ENCODE measurements around the gene SPATS2L. TPM values are rescaled to one million over a fixed set of nuclear protein-coding genes. Genes with fewer than 3 reads are reported as not detected.

Gene SPATS2L
- total and polyA plus RNA-seq, 12 donors, result 16.7 to 68.8 (median 43.6) TPM

DNA sequence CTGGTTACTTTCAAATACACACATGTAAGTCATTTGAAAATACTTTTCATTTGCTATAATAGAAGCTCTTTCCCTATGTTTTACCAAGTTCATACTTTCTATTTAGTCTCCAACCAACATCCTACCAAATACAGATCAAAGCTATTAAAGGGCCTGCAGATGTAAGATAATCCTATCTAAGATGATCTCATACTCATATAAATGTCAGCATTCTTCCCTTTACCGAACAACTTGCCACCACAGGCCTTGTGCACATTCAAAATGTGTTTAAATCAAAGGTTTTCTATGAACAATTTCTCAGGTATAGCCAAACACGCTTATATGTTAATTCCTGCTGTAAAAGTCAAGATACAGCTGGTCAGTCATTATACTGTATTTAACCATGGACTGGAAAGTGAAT is 180.0 kb downstream of the SPATS2L start:
- intact Hi-C loops (cut with DNase I), result no loop called here
- no peaks in the 10 kb centered on the region for H3K9me3 ChIP-seq (replicated peaks in 1 of 3)
- H3K4me1 ChIP-seq (replicated peaks in 1 of 2), result no peaks in the 10 kb centered on the region
- 56 to 67% (median 62%) methylated on average over 2 of the region's 2 CpGs for WGBS, 4 donors
- H3K36me3 ChIP-seq (replicated peaks in 1 of 2), result peaks cover 0 to 28% of the 10 kb centered on the region in 2 donors
- no peaks in the 10 kb centered on the region for H3K27me3 ChIP-seq
- no peak overlapping the region for H3K4me3 ChIP-seq
- TF ChIP-seq POLR2A (IDR thresholded peaks at IDR 0.05), result no peak
- TF ChIP-seq, protein P1, sequence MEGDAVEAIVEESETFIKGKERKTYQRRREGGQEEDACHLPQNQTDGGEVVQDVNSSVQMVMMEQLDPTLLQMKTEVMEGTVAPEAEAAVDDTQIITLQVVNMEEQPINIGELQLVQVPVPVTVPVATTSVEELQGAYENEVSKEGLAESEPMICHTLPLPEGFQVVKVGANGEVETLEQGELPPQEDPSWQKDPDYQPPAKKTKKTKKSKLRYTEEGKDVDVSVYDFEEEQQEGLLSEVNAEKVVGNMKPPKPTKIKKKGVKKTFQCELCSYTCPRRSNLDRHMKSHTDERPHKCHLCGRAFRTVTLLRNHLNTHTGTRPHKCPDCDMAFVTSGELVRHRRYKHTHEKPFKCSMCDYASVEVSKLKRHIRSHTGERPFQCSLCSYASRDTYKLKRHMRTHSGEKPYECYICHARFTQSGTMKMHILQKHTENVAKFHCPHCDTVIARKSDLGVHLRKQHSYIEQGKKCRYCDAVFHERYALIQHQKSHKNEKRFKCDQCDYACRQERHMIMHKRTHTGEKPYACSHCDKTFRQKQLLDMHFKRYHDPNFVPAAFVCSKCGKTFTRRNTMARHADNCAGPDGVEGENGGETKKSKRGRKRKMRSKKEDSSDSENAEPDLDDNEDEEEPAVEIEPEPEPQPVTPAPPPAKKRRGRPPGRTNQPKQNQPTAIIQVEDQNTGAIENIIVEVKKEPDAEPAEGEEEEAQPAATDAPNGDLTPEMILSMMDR (IDR thresholded peaks at IDR 0.05), result no peak
- no peak for DNase-seq
- no peak overlapping the region for H3K27ac ChIP-seq

DNA sequence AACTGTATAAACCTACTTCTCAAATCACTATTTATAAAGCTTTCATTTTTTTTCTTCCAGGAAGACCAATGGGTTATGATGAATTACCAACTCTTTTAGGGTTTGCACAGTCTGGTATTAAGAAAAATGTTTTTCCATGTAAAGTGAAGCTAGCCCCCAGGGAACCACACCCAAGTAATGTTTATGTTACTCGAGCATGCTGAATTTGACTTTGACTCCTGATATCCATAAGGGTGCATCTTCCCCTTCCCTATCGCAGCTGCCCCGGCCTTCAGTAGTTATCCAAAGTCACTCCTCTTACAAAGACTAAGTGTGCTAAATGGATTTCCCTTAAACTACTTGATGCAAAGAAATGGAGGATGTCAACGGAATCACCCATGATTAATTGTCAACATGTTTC is 181.7 kb downstream of the SPATS2L start:
- H3K4me1 ChIP-seq (replicated peaks in 1 of 2), result no peaks in the 10 kb centered on the region
- H3K27ac ChIP-seq, result no peak overlapping the region
- H3K9me3 ChIP-seq (replicated peaks in 1 of 3), result no peaks in the 10 kb centered on the region
- H3K36me3 ChIP-seq (replicated peaks in 1 of 2), result peaks cover 0 to 43% of the 10 kb centered on the region in 2 donors
- no peaks in the 10 kb centered on the region for H3K27me3 ChIP-seq
- 79 to 80% (median 79%) methylated on average over 4 of the region's 4 CpGs for WGBS, 4 donors
- no peak overlapping the region for H3K4me3 ChIP-seq
- intact Hi-C loops (cut with DNase I), result no loop called here
- no peak for DNase-seq
- TF ChIP-seq POLR2A (IDR thresholded peaks at IDR 0.05), result no peak
- TF ChIP-seq, protein P1 (IDR thresholded peaks at IDR 0.05), result no peak

DNA sequence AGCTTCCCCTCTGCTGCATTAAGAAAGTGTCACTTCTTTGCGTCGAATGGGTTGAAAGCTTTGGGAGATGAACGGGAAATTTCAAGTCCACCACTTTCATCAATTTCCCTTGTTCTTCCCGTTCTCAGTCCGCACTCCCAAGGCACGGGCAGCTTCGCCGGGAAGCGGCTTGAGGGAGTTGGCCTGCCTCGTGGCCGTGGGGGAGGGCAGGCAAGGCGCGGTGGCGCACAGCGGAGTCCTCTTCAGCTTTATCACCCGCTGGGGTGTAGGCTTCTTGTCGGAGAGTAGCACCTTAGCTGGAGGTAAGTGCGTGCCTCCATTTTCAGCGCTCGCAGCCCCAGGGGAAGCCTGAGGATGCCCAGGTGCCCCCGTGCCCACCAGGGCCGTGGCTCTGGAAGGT is 183.5 kb downstream of the SPATS2L start:
- Histone ChIP-seq H3K27ac (no peak overlapping the region), H3K27me3 (no peaks in the 10 kb centered on the region), H3K36me3 (replicated peaks in 1 of 2) (peaks cover 0 to 49% of the 10 kb centered on the region in 2 donors), H3K9me3 (replicated peaks in 1 of 3) (no peaks in the 10 kb centered on the region), H3K4me1 (replicated peaks in 1 of 2) (no peaks in the 10 kb centered on the region), H3K4me3 (no peak overlapping the region)
- WGBS, 4 donors, result 96 to 98% (median 97%) methylated on average over 17 to 22 of the region's 22 CpGs
- intact Hi-C loops (cut with DNase I), result no loop called here
- no peak for DNase-seq
- TF ChIP-seq, protein P1 (IDR thresholded peaks at IDR 0.05), result no peak
- no peak for TF ChIP-seq POLR2A (IDR thresholded peaks at IDR 0.05)

DNA sequence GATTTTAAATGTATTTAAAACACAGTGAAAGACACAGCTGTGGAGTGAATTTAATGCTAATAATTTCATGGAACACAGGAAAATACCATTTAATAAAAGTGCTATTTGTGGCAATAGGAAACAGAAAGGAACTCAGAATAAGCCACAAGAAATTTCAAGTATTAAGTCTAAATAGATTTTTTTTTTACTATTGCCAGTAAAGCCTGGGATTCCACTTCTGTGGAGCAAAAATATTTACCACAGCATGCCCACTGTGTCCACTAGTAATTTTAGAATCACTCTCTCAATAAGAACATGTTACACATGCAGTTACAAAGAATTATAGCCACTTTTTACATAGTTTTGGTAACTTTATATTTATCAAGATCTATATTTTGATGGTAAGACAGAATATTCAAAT is 186.2 kb downstream of the SPATS2L start:
- Histone ChIP-seq H3K9me3 (replicated peaks in 1 of 3) (no peaks in the 10 kb centered on the region), H3K27ac (no peak overlapping the region), H3K36me3 (replicated peaks in 1 of 2) (peaks cover 0 to 66% of the 10 kb centered on the region in 2 donors), H3K4me1 (replicated peaks in 1 of 2) (no peaks in the 10 kb centered on the region), H3K4me3 (no peak overlapping the region), H3K27me3 (no peaks in the 10 kb centered on the region)
- TF ChIP-seq POLR2A (IDR thresholded peaks at IDR 0.05), result no peak
- TF ChIP-seq, protein P1 (IDR thresholded peaks at IDR 0.05), result no peak
- intact Hi-C loops (cut with DNase I), result no loop called here
- no peak for DNase-seq

Data from adrenal gland (tissue), 12 donors.